HT1080 (cell line): Measurements from ENCODE around the gene AIG1. TPM values are rescaled to one million over a fixed set of nuclear protein-coding genes. Genes with fewer than 3 reads are reported as not detected.
A peak's percentile ranks its signal among the peaks of the same experiment; 100 is the strongest.
"Not testable (repeated sequence)": the region's sequence is repeated elsewhere in the genome, so short reads cannot be mapped to it uniquely, and the experiment has no call there.

Experiments
- DNase-seq: peaks from one replicate; pipeline ENCODE4 v3.0.0-alpha.2; 2015; ENCODE audit warnings: low read depth
- total RNA-seq: library from RNA; depleted of rRNA; stranded (reverse); fragments of >200 nt; shearing (Covaris generic); gene quantifications from 2 replicates; pipeline ENCODE4 v1.2.3, GENCODE V29; 2014

The AIG1 gene
- total RNA-seq, 1 experiment from 2014 or later: 33.7 TPM

GRCh38 chr6:143160439-143161220 lies 99.9 kb downstream of the AIG1 start:
- no peak for DNase-seq

- DNase-seq: no peak
These were observed 102.9 kb downstream of the AIG1 start for GRCh38 chr6:143163621-143164020.

GRCh38 chr6:143164565-143165105 lies 103.9 kb downstream of the AIG1 start:
- no peak for DNase-seq

- DNase-seq: no peak
These were observed 104.7 kb downstream of the AIG1 start for GRCh38 chr6:143165315-143165855.

- no peak for DNase-seq
These were observed 105.6 kb downstream of the AIG1 start for GRCh38 chr6:143166247-143166695.

GRCh38 chr6:143167224-143167623 lies 106.5 kb downstream of the AIG1 start:
- DNase-seq: no peak

- not testable (repeated sequence) for DNase-seq
These were observed 107.7 kb downstream of the AIG1 start for GRCh38 chr6:143168396-143168816.

GRCh38 chr6:143169440-143169839 lies 108.8 kb downstream of the AIG1 start:
- DNase-seq: no peak

- no peak for DNase-seq
These were observed 113.8 kb downstream of the AIG1 start for GRCh38 chr6:143174516-143174915.

- no peak for DNase-seq
These were observed 114.3 kb downstream of the AIG1 start for GRCh38 chr6:143174951-143175350.

GRCh38 chr6:143176090-143177021 lies 115.7 kb downstream of the AIG1 start:
- peak; percentile 58 for DNase-seq

- DNase-seq: no peak
These were observed 117.0 kb downstream of the AIG1 start for GRCh38 chr6:143177706-143178105.

- no peak for DNase-seq
These were observed 118.4 kb downstream of the AIG1 start for GRCh38 chr6:143179096-143179495.

GRCh38 chr6:143179901-143180612 lies 119.4 kb downstream of the AIG1 start:
- DNase-seq: no peak

GRCh38 chr6:143180826-143181225 lies 120.1 kb downstream of the AIG1 start:
- no peak for DNase-seq

- DNase-seq: peak; percentile 31
These were observed 123.0 kb downstream of the AIG1 start for GRCh38 chr6:143183666-143184065.

- no peak for DNase-seq
These were observed 124.6 kb downstream of the AIG1 start for GRCh38 chr6:143185288-143185687.

GRCh38 chr6:143187238-143187923 lies 126.7 kb downstream of the AIG1 start:
- no peak for DNase-seq

GRCh38 chr6:143188292-143188691 lies 127.6 kb downstream of the AIG1 start:
- no peak for DNase-seq

GRCh38 chr6:143191361-143191760 lies 130.7 kb downstream of the AIG1 start:
- no peak for DNase-seq
